Endothelial cell of umbilical vein (primary cell): ENCODE data around the gene VEGFA. TPM values are rescaled to one million over a fixed set of nuclear protein-coding genes. Genes with fewer than 3 reads are reported as not detected.

ENCODE experiments used
- BruUV-seq: library from RNA; stranded (reverse); fragments of 400-500 nt; replicated peaks from 2 replicates; lab custom pipeline; 2021; lab: Mats Ljungman, UMichigan
- CTCF ChIA-PET: fragments of 300-600, 350-600 bp; sonication (Branson Sonifier 250); formaldehyde crosslinking; loops from one replicate; lab custom pipeline; 2021; ENCODE audit warnings: antibody characterized with exemption, inconsistent platforms; lab: Charles Lee
- POLR2A ChIA-PET: fragments of 300-600, 350-600 bp; sonication (Branson Sonifier 250); formaldehyde crosslinking; loops from one replicate; lab custom pipeline; 2021; ENCODE audit warnings: antibody characterized with exemption, inconsistent platforms; lab: Charles Lee
- DNase-seq: peaks from one replicate; pipeline ENCODE4 v3.0.0-alpha.2; 2011; ENCODE audit warnings: low read depth, low spot score
- FAIRE-seq: peaks from 2 replicates; lab custom pipeline; 2011; peaks lifted over from hg19 to GRCh38; lab: Jason Lieb, UNC
- H2AFZ ChIP-seq: 2 replicates; pipeline ENCODE4 v1.6.0; 2012; ENCODE audit warnings: low read depth, low read length, control low read depth, inconsistent platforms
- H3K27ac ChIP-seq: 2 replicates; pipeline ENCODE4 v1.5.1; 2011; ENCODE audit warnings: low read depth, mild to moderate bottlenecking, control low read depth, low read length, moderate library complexity; ENCODE audit not compliant: insufficient read depth
- H3K27me3 ChIP-seq, 2 experiments: 2 replicates each; pipeline versions ENCODE4 v1.6.0 to v1.6.1; 2011; ENCODE audit warnings: low read length in 2 of 2, mixed read lengths in 1 of 2; ENCODE audit not compliant: control insufficient read depth in 2 of 2, insufficient read depth in 2 of 2
- H3K36me3 ChIP-seq, 2 experiments: 2 replicates in 1 of 2; 3 replicates in 1 of 2; pipeline ENCODE4 v1.5.1; 2011; ENCODE audit warnings: low read length in 2 of 2, mild to moderate bottlenecking in 1 of 2, moderate library complexity in 1 of 2; ENCODE audit not compliant: control insufficient read depth in 2 of 2, insufficient read depth in 2 of 2; ENCODE audit errors: extremely low read depth in 1 of 2
- H3K4me1 ChIP-seq: 3 replicates; pipeline ENCODE4 v1.5.1; 2011; ENCODE audit warnings: mild to moderate bottlenecking, low read length; ENCODE audit not compliant: control insufficient read depth, insufficient read depth; ENCODE audit errors: extremely low read depth
- H3K4me2 ChIP-seq: 2 replicates; pipeline ENCODE4 v1.6.1; 2011; ENCODE audit warnings: low read length, control low read depth, mixed read lengths; ENCODE audit not compliant: insufficient read depth
- H3K4me3 ChIP-seq, 3 experiments: fragments of 200-600 bp in 1 of 3; sonication (generic), shearing (Covaris generic) in 1 of 3; replicated peaks in 1 of 3; 2 replicates each; pipeline ENCODE4 v1.5.1; 2011 to 2016; ENCODE audit warnings: control low read depth in 3 of 3, low read length in 3 of 3, mild to moderate bottlenecking in 2 of 3, inconsistent platforms in 1 of 3, low read depth in 1 of 3, moderate library complexity in 1 of 3; ENCODE audit not compliant: insufficient read depth in 1 of 3
- H3K79me2 ChIP-seq: 2 replicates; pipeline ENCODE4 v1.6.0; 2012; ENCODE audit warnings: low read length, inconsistent platforms; ENCODE audit not compliant: control insufficient read depth, insufficient read depth
- H3K9ac ChIP-seq: replicated peaks from 2 replicates; pipeline ENCODE3; 2011; ENCODE audit warnings: low read length, control low read depth; ENCODE audit not compliant: insufficient read depth; ENCODE audit errors: extremely low read depth
- H3K9me1 ChIP-seq: replicated peaks from 3 replicates; pipeline ENCODE4 v1.6.0; 2011; ENCODE audit warnings: mild to moderate bottlenecking, low read length; ENCODE audit not compliant: control insufficient read depth, insufficient read depth; ENCODE audit errors: extremely low read depth
- H3K9me3 ChIP-seq: replicated peaks from 2 replicates; pipeline ENCODE4 v1.5.1; 2012; ENCODE audit warnings: low read length, inconsistent platforms; ENCODE audit not compliant: control insufficient read depth, insufficient read depth
- H4K20me1 ChIP-seq: replicated peaks from 2 replicates; pipeline ENCODE3; 2011; ENCODE audit warnings: mild to moderate bottlenecking, low read length; ENCODE audit not compliant: control insufficient read depth, insufficient read depth; ENCODE audit errors: extremely low read depth
- CTCF ChIP-seq, 2 donors: IDR thresholded peaks; 1 replicate in 1 of 2; 2 replicates in 1 of 2; pipeline ENCODE4 v1.5.1; 2011; ENCODE audit warnings: low read length in 2 of 2, mild to moderate bottlenecking in 2 of 2, moderate library complexity in 2 of 2, control low read depth in 1 of 2, inconsistent platforms in 1 of 2, low read depth in 1 of 2; ENCODE audit not compliant: insufficient read depth in 1 of 2; ENCODE audit errors: extremely low read depth in 1 of 2
- EZH2 ChIP-seq: IDR thresholded peaks from 2 replicates; pipeline ENCODE4 v1.6.1; 2012; ENCODE audit warnings: borderline replicate concordance, low read depth, mild to moderate bottlenecking, moderate library complexity, low read length, inconsistent platforms; ENCODE audit not compliant: severe bottlenecking
- FOS ChIP-seq: IDR thresholded peaks from 2 replicates; pipeline ENCODE4 v1.6.1; 2011; ENCODE audit warnings: mild to moderate bottlenecking, low read length, moderate library complexity, borderline replicate concordance; ENCODE audit not compliant: insufficient read depth
- GATA2 ChIP-seq: IDR thresholded peaks from 2 replicates; pipeline ENCODE4 v1.7.0; 2011; ENCODE audit warnings: low read depth, mild to moderate bottlenecking, moderate library complexity, mixed read lengths, low read length; ENCODE audit not compliant: insufficient read length, insufficient read depth
- JUN ChIP-seq: IDR thresholded peaks from 2 replicates; pipeline ENCODE4 v1.6.1; 2011; ENCODE audit warnings: borderline replicate concordance, low read depth; ENCODE audit not compliant: insufficient read length, insufficient read depth
- MAX ChIP-seq: IDR thresholded peaks from 2 replicates; pipeline ENCODE4 v1.6.1; 2011; ENCODE audit not compliant: insufficient read depth, insufficient read length
- MYC ChIP-seq: IDR thresholded peaks from one replicate; pipeline ENCODE4 v1.6.1; 2011; ENCODE audit warnings: mild to moderate bottlenecking, low read depth, low read length
- POLR2A ChIP-seq: IDR thresholded peaks from 2 replicates; pipeline ENCODE4 v1.6.1; 2012; ENCODE audit warnings: low read depth, mild to moderate bottlenecking, control low read depth, low read length
- POLR2AphosphoS5 ChIP-seq: IDR thresholded peaks from 2 replicates; pipeline ENCODE4 v1.6.1; 2012; ENCODE audit warnings: low read depth, mild to moderate bottlenecking, control low read depth, low read length, moderate library complexity; ENCODE audit not compliant: insufficient read depth
- dilution Hi-C: fragments of 300-500 bp; cut with MboI; formaldehyde crosslinking; loops from one replicate; pipeline ENCODE4 v1.15.0; 2019; ENCODE audit warnings: low sequenced_read_pairs; ENCODE audit not compliant: extremely low pct_ligation_motif_present
- intact Hi-C: fragments of 100-400 bp; cut with micrococcal nuclease; formaldehyde crosslinking; loops from one replicate; pipeline ENCODE4 v1.10.0; 2022
- polyA plus RNA-seq, 4 experiments: library from polyadenylated mRNA; depleted of rRNA in 3 of 4; stranded (reverse) in 3 of 4; unstranded in 1 of 4; fragments of >200 nt; gene quantifications; 2 replicates each; pipeline versions ENCODE4 v1.2.1 to v1.2.3, GENCODE V29; 2011 to 2012; ENCODE audit warnings: missing spikeins in 1 of 4
- total RNA-seq: library from RNA; stranded (reverse); gene quantifications from 2 replicates; pipeline ENCODE4 v1.2.3, GENCODE V29; 2021

The VEGFA gene
- total and polyA plus RNA-seq, 2 donors (not counting 3 experiments of a cell fraction or from before 2014, with no cell fraction given), result 18.1 to 19.9 TPM

- Histone ChIP-seq H3K9me1 (no peaks in the 10 kb centered on the region), H3K9ac (no peak overlapping the region), H3K27ac (no peak overlapping the region), H3K36me3 (no peaks in the 10 kb centered on the region), H4K20me1 (no peaks in the 10 kb centered on the region), H2AFZ (no peak overlapping the region), H3K4me2 (no peak overlapping the region), H3K4me1 (no peaks in the 10 kb centered on the region), H3K79me2 (no peaks in the 10 kb centered on the region), H3K9me3 (no peaks in the 10 kb centered on the region), H3K27me3 (peaks cover 0 to 9% of the 10 kb centered on the region in 2 experiments), H3K4me3 (no peak overlapping the region)
- ChIA-PET POLR2A (no interaction called here), CTCF (interaction anchor here (0.9 to 1.5 kb wide), 2 partner anchors 9 to 19 kb away, joined by 3 to 4 read pairs; no protein-coding TSS in a partner anchor)
- intact Hi-C loops (no loop called here), dilution Hi-C loops (no loop called here)
- FAIRE-seq, result no peak
- no TSS peak for BruUV-seq
- no peak for DNase-seq
- TF ChIP-seq POLR2AphosphoS5 (no peak), JUN (no peak), CTCF (IDR thresholded peaks at IDR 0.05; ENCODE audit: extremely low read depth in 1 of 2, insufficient read depth in 1 of 2, low read depth in 1 of 2, low read length in 2 of 2) (no peak), FOS (no peak), POLR2A (no peak), MAX (no peak), EZH2 (no peak), MYC (no peak), GATA2 (no peak)
Observed at GRCh38 chr6:43806043-43806757, 36.2 kb downstream of the VEGFA start.
